ENCODE measurements around the gene SUMF1. TPM values are rescaled to one million over a fixed set of nuclear protein-coding genes. Genes with fewer than 3 reads are reported as not detected.

Gene SUMF1
- total RNA-seq, 1 donor from 2014 or later: 25.7 TPM

DNA sequence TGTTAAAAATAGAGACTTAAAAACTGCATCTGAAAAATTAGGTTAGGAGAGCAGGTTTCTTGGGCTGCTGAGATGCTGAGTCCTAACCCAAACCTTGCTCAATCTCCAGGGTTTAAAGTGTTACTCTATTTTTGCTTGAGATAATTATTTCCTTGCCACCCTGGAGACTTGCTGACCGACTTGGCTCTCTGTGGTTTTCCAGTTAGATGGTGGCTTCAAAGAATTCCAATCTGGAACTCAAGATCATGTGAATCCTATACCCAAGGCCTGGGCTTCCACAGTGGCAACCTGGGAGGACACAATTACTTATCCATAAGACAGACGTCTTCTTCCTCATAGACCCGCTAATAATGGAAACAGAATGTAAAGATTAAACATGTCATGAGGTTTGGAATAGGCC lies 47.7 kb downstream of the SUMF1 start:
- FAIRE-seq (no peak), DNase-seq (ENCODE audit: low spot score in 2 of 2) (no peak)

DNA sequence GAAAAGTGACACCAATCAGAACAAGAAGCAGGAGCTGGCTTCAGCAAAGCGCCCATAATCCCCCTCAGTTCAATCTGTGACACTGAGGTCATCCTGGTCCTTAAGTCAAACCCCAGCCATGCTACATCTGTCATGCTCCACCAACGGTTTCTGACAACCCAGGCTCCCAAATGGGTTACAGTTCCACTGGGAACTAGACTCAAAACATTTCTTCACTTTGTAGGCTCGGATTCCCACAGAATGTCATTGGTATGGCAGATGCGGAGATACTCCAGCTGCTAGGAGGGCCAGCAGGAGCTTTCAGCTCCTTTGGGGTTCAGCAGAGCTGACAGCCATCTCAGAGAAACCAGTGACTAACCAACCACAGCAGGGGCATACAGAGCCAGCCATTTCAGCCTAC lies 48.9 kb downstream of the SUMF1 start:
- FAIRE-seq: no peak
- DNase-seq (ENCODE audit: low spot score in 2 of 2): no peak

DNA sequence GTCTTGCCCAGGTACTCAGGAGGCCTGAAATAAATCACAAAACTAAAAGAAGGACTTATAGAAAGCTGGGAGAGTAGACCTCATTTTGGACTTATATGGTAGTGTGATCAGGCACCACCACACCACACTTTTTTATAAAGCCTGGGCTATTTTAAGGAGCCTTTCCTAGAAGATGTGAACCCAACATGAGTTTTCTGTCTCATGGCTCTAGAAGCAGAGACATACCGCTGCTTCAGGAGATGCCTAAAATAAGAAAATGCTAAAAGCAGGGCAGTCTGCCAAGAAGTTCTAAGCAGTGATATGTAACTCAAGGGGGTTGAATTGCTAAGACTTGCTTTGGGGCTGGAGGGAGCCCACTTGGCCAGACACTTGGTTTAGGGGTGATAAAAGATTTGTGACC lies 49.6 kb downstream of the SUMF1 start:
- no peak for FAIRE-seq
- DNase-seq (ENCODE audit: low spot score in 2 of 2): no peak

DNA sequence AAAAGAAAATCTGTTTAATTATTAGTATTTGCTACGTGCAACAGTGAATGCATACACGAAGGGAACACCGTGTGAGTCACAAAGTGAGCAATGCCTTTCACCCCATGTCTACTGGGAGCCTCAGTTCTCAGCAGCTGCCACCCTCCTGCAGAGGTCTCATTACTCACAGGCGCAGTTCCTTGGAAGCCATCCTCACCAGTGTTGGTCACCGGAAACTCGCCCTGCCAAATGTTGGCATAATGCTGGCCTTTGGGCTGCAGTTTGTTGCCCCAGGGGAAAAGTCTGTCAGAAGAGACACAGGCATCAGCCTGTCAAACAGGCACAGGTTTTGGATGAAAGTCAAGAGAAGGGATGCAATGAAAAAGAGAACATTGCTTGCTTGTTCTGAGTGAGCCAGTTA lies 50.1 kb downstream of the SUMF1 start:
- DNase-seq (ENCODE audit: low spot score in 2 of 2) (no peak), FAIRE-seq (no peak)

DNA sequence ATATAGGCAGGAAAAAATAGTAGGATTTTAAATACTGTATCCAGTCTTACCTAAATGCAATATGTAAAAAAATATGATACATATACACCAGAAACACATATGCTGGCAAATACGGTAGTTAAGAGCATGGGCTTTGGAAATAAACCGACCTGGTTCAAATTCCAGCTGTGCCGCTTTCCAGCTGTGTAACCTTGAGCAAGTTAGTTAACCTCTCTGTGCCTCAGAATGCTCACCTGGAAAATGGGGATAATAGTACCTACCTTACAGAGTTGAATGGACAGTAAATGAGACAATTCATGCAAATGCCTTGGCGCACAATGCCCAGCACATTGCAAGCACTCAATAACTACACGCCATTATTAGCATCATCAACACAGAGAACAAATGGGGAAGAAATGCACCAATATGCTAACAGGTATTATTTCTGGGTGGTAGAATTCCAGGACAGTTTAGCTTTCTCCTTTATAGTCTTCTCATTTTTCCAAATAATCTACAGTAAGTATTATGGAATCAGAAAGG lies 50.6 kb downstream of the SUMF1 start:
- no peak for DNase-seq (ENCODE audit: low spot score in 2 of 2)
- FAIRE-seq: no peak

DNA sequence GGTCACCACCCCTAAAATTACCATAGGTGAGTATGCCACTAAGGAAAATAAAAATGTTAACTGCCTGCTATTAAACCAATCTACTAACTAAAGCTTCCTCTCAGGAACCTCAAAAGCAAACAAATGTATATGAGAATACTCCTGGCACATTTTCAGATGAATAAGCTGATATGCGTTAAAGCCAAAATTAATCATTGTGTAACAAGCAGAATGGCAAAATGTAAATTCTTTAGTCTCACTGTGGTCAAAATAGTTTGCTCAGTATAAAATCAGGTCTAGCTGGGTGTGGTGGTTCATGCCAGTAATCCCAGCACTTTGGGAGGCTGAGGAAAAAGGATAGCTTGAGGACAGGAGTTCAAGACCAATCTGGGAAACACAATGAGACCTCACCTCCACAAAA lies 53.6 kb downstream of the SUMF1 start:
- FAIRE-seq: no peak
- DNase-seq (ENCODE audit: low spot score in 2 of 2): no peak

DNA sequence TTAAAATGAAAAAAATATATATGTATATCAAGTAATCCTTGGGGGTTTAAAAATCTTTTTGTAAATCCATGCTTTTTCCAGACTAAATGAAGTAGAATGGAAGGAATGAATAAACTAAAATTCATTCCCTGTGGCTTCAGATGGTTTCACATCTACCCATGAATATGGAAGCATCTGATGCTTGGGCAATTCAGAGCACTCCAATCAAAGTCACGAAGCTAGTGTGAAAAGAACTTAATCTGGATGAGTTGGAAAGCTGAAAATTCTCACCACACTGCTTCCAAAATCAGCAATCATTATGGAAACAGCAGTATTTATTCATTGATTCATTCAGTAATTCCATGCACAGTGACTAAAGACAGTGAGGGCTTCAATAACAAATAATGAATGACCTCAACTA lies 55.2 kb downstream of the SUMF1 start:
- DNase-seq (ENCODE audit: low spot score in 2 of 2) (no peak), FAIRE-seq (no peak)

DNA sequence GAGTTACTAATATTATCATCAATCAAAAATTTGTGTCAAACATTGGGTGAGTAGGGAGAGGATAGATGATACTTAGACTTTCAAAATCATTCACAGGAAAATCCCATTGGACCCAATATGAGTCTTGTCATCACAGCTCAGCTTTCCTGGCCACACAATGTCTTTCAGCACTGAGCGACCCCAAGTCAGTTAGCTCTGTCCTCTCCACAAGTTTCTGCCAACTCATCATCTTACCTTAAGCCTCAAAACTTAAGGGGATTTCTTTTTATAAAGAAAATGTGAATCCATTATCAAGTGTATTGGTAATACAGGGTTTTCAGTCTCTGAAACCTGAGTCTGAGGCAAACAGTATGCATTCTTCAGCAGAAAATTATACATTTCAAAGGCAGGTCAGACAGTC lies 55.8 kb downstream of the SUMF1 start:
- FAIRE-seq (no peak), DNase-seq (ENCODE audit: low spot score in 2 of 2) (no peak)

DNA sequence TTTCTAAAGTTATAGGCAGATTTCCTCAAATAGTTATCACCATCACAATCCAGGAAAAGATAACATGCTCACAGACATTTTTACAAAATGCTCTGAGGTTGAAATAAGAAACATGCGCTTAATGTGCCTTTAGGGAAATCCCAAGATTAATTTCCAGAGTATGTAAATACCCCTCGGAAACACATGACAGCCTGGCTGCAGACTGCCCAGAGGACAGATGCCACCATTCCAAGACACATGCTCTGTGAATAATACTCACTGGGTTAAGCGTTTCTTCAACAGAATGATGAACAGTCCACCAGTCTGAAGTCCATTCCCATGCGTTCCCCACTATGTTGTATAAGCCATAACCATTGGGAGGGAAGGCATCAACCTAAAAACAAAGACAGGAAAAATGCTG lies 56.5 kb downstream of the SUMF1 start:
- DNase-seq (ENCODE audit: low spot score in 2 of 2) (no peak), FAIRE-seq (no peak)

DNA sequence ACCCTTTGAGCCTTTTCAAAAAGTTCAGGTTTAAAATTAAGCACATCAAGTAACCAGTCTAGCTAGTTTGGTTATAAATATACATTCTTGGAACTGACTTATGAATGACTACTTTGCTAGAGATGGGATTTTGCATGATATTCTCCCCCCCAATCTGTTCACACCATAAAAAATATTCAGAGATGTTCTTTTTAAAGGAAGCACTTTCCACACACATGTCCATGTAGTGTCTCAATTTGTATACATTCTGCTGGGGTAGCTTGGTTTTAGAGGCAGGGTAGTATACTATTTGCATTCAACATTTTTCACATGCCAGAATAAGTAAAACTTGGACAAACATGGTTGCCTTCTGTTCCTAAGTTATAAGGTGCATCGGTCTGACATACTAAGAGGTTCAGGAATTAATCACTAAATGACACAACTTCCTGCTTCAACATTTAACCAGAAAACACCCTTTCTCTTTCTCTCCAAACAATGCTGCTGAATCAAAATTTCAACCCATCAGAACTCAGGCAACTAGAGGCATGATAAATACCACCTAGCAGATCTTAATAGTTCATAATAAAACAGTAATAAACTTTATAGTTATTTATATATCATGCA lies 57.0 kb downstream of the SUMF1 start:
- DNase-seq (ENCODE audit: low spot score in 2 of 2) (no peak), FAIRE-seq (no peak)

DNA sequence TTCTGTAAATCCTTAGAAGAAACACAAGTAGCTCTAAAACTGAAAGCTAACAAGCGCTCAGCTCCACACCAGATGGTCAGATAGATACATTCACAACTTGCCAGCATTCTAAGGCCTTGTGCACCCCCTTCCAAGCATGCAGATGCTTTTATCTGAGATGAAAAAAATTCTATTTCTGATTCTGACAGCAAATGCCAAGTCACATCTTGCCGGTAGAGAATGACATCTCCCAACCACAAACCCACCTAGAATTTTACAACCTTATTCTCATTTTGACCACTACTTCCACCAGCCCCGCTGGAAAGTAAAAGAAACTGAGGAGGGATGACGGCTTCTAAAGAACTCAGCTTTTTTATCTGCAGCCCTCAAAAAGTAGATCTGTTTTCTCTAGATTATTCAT lies 57.7 kb downstream of the SUMF1 start:
- FAIRE-seq: no peak
- DNase-seq (ENCODE audit: low spot score in 2 of 2): no peak

DNA sequence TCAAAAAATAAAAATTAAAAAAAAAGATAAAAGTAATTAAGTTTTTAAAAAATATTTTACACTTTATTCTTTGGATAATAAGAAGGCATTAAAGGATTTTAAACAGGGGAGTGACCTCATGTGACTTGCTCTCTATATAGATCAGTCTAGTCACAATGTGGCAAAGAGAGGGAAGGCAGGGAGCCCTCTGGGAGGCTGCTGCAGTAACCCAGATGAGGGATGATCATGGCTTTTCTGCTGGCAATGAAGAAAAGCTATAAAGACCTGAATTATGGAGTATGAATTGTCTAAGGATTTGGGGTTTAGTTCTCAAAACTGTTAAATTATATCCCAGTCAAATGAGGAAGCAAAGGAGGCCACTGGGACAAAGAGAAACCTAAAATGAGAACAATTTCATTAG lies 58.1 kb downstream of the SUMF1 start:
- no peak for FAIRE-seq
- no peak for DNase-seq (ENCODE audit: low spot score in 2 of 2)

DNA sequence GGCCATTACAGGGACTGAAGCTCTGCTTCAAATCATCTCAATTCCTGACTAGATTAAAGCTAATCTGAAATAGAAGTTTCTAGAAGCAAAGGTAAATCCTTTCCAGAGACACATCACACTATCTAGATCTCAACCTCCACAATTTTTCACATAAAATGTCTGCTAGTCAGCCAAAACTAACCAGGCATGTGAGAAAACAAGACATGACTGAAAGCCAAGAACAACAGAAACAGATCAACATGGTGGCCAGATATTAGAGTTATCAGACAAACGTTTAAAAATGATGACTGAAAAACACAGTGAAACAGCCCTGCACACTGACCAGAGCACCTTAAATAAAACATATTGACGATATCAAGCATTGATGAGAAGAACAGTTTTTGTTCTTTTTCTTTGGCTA lies 59.1 kb downstream of the SUMF1 start:
- DNase-seq (ENCODE audit: low spot score in 2 of 2) (no peak), FAIRE-seq (no peak)

DNA sequence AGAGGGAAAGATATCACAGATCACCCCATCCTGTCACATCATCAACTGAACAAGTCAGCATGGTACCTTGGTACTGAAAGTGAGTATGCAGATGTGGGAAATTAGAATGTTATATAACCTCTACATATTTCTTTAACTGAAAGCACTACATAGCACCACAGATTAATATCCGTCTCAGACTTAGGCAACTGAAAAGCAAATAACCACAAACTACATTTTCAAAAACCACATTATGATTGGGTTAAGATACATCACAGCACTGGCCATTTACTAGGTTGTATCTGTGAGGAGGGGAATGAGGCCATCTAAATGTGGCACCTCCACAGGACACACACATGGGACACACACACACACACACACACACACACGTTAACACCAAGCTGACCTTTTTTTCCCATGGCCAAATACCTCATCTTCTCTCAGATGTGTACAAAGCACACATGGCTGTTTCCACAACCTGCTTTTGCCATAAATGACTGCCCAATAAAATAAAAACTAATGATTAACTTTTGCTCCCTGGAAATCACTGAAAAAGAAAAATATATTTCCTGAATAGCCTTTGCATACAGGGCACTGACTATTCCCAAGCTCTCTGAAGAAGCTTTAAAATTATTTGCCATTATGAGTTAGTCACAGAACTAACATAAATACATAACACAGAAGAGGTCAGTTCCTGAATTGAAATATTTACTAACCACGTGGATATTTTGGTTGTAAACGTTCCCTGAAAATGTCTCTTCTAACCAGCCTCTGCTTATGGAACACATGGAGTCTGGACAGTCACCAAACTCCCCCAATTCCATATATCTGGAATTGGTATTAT lies 60.1 kb downstream of the SUMF1 start:
- FAIRE-seq (no peak), DNase-seq (ENCODE audit: low spot score in 2 of 2) (no peak)

DNA sequence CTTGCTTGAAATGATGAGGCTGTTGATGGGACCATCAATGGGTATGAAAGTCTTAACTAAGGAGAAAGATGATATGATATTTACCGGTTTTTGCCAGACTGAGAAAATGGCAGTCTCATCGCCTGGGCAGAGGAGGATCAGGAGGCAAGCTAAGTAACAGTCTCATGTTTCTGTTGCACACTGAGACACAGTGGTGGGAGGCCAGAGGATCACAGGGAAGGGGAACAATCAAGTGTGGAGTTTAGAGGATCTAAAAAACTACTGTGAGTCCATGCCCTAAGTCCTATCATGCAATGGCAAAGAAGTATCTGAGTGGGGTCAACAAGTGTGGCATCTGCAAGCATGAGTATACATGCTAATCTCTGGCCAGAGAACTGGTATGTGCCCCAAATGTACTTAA lies 62.2 kb downstream of the SUMF1 start:
- DNase-seq (ENCODE audit: low spot score in 2 of 2) (no peak), FAIRE-seq (no peak)

DNA sequence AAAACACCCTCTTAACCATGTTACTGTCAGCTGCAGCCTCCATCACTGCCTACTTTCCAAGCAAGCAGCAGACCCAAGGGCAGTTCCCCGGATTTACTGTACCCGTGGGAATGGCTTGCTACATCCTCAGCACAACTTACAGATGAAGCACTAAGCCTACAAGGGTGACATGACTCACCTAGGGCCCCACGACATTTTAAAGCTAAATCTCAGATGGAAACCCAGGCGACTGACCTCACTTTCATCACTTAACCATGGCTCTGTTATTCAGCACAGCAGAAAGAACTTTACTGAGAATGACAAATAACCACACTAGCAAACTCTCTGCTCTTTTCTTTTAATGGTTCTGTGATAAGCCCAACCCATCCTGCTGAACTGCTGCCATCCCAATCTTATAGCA lies 65.6 kb downstream of the SUMF1 start:
- no peak for FAIRE-seq
- no peak for DNase-seq (ENCODE audit: low spot score in 2 of 2)

DNA sequence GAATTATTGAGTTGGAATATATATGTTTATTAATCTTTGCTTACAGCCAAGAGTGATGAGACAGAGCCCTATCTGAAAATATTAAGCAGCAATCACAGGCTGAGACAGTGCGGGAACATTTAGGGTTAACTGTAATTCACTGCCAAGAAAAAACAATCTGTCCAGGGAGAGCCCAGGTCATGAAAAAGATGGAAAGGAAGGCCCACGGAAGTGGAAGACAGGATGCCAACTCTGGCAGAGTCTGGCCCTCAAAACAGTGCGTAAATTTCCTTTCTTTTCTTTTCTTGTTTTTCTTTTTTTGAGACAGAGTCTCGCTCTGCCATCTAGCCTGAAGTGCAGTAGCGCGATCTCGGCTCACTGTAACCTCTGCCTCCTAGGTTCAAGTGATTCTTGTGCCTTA lies 67.6 kb downstream of the SUMF1 start:
- FAIRE-seq (no peak), DNase-seq (ENCODE audit: low spot score in 2 of 2) (no peak)

DNA sequence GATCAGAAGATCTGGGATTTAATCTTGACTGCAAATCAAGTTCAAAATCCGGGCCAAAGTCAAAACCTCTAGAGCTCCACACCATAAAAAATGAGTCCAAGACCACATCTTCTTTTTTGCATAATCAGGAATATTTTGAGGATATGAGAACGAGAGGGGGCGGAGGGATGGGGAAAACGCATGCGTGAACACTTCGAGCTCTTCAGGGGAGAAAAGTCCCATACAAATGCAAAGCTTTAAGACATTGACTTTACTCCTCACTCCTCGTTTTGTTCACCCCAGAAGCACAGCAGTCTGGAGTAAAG lies 68.2 kb downstream of the SUMF1 start:
- DNase-seq (ENCODE audit: low spot score in 2 of 2) (no peak), FAIRE-seq (no peak)

DNA sequence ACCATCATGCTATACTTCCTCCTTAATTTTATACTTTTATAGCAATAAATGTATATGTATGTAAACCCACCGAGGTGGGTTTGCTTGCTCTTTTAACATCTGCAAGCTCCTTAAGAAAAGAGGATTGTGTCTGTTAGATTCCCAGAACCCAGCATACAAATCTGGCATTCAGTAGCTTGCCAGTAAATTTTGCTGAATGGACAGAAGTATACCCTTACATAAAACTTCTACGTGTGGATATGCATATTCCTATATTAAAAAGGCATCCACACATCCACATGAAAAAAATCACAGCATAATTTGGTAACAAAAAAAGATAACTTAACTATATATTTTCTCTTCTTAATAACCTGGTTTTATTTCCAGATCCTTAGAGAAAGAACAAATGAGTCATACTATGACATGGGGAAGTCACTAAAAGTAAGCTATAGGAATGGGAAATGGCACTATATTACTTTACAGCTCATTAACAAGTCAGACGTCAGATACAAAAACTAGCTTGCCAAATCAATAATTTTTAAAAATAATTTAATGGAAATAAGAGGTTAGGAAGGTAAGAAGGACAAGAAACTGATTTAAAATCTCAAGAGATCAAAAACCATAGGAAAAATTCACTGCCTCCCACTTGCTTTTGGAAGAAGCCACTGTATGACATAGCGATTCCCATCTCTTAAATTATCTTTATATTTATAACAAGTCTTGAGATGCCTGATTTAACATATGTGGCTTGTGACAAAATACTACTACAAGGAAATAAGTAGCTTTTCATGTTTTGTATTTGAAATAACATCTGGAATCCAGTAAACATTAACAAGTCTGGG lies 68.7 kb downstream of the SUMF1 start:
- FAIRE-seq: no peak
- no peak for DNase-seq (ENCODE audit: low spot score in 2 of 2)

DNA sequence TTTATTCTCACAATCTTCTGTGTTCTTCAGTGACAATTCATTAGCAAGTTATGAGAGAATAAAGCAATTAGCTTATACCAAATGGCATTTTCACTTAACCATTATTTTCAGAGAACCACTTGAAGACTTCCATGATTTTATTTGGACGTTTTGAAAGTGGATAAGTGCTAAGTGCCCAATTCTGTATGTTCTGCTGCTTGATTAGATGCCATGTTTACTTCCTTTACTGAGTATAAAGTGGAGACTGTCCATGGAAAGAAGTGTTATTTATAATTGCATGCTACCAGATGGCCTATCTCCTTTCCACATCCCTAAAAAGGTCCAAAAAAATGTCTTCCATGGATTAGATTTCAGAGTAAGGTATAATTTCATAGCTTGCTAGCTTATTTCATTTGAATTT lies 69.6 kb downstream of the SUMF1 start:
- DNase-seq (ENCODE audit: low spot score in 2 of 2) (no peak), FAIRE-seq (no peak)

DNA sequence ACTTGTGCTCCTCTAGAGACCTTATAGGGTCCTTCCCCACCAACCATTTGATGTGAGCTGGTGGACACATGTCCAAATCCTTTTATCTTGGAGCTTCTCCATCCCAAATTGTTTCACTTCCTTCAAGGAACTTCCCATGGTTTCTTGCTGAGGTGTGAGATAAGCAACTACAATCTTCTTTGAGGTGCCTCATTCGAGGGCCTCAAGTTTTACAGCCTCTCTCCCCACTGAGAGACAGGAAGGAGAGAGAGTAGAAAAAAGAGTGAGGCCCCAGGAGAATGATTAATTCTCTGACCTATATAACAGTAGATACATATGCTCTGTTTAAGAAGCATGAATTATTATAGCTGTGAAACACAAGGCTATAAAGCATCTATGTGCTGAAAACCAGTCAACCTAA lies 70.5 kb downstream of the SUMF1 start:
- FAIRE-seq (no peak), DNase-seq (ENCODE audit: low spot score in 2 of 2) (no peak)

DNA sequence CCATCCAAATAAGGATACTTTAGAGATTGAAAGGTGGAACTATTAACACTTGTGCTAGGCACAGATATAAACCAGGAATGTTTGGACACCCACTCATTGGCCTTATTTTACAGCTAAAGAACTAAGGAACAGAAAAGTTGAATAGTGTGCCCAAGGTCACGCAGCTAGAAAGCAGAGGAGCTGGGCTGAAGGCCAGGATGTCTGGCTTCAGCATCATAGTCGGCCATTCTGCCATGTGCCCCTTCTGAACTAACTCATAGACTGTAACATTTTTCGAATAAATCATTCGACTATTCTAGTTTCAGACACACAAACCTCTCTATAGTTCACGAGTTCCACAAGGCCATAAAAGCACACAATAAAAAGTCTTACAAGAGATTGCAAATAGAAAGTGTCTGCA lies 71.1 kb downstream of the SUMF1 start:
- no peak for FAIRE-seq
- no peak for DNase-seq (ENCODE audit: low spot score in 2 of 2)
